ENCODE measurements around the gene GTPBP6.

DNA sequence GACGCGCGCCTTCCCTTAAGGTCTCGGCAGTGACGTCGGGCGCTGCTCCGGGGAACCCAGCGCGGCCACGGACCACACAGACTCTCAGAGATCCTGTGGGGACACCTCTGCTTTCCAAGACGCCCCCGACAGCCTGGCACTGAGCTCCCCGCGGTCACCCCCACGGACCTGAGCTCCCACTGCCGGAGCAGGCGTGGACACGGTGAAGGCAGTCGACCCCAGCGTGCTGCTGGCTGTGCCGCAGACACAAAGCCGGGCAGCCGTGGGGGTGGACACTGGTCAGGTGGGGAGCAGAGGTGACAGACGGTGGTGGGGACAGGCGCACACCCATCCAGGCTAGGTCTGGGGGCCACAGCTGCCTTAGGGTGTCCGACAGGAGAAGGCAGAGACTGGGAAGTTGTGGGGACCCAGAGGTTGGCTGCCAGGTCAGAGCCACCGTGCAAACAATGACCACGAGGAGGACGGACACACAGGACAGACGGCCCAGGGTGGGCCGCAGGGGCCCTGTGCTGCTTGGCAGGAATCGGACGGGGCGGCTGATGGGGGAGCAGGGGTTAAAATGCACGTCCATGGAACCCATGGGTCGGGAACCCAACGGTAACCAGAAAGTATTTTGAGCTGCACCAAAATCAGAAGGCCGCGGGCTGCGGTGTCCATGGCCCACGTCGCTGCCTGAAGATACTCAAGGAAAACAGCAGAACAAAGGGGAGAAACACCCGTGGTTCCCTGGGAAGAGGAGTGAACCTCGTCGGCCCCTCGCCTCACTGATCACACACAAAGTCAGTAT is 16.6 kb upstream of the GTPBP6 start:
- TF ChIP-seq EZH2 (IDR thresholded peaks at IDR 0.05) = no peak
- TF ChIP-seq FOXP2 (optimal IDR thresholded peaks at IDR 0.05; ENCODE audit: control extremely low read depth, extremely low read length, insufficient read depth) = no peak
